HG03097 (cell line): Measurements from ENCODE around the gene CFAP251.
"Not testable (repeated sequence)": the region's sequence is repeated elsewhere in the genome, so short reads cannot be mapped to it uniquely, and the experiment has no call there.

Experiments
- ATAC-seq: cut with Tn5 transposase; IDR thresholded peaks from one replicate; pipeline ENCODE4 v1.9.1; 2021; ENCODE audit not compliant: unreplicated experiment, low FRiP score

Gene CFAP251

DNA sequence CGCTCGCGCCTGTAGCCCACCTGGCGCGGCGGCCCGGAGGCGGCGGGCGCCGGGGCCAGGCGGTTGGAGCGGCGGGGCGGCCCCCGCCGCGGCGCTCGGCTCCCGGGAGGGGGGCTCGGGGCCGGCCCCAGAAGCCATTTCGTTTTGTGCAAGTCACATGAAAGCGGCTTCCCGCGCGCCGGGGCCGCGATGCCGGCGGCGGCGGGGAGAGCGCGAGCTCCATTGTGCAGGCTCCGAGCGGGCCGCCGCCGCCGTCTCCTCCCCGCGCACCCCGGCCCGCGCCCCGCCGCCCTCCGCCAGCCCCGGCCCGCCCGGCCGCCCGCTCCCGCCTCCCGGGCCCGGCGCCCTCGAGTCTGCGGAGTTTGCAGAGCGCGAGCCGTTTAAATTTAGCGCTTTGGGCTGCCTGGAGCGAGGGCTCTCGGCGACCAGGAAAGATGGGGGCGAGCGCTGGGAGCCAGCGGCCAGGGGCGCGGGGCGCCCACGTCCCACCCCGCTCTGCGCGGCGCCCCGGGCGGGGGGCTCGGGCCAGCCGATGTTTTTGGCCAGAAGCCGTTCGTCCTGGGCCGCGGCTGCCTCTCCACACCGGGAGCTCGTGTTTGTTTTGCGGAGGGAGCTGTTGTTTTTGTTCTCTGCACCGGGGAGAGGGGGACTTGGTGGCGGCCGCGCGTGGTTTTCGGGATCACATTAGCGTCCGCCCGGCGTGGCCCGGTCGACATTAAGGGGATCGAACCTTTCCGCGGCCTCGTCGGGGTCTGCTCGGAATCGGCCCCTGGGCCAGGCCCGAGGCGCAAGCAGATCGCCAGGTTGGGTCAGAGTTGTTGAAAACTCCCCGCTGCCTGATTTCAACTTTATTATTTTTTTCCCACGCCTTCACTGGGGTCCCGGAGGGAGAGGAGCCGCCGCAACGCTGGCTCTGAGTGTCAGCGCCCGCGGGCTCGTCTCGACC, 104.3 kb downstream of the CFAP251 start:
- ATAC-seq, result no peak

DNA sequence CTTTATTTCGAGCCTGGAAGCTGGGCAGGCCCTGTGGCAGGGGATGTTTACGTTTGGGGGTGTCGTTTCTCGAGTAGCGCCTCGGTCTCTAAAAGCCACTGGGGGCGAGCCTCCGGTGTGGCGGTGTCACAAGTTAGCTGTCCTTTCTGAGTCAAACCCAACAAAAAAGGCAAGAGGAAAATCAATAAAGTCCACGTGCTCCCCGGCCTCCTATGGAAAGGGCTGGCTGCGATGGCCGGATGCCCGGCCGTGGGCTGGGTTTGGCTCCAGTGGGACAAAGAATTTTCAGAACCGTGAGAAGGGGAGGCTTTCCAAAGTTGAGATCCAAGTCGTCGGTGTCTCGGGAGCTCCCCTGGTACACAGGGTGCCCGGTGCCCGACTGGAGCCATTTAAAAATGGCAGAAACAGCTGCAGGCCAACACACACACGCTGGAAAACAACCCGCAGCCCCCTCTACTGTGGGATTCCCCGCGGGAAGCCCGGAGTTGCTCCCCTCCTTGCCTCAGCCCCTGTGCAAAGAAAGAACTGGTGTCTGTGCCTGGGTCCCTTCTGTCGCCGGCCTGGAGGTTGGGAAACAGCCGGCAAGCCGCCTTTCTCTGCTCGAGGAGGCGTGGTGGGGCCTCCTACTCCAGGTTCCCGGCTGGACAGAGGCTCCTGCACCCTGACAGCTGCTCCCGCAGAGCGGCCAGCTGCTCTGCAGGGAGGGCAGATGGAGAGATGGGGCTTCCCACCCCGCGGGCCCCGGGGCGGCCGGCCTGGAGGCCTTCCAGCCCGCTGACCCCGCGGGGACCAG, 105.1 kb downstream of the CFAP251 start:
- no peak for ATAC-seq

DNA sequence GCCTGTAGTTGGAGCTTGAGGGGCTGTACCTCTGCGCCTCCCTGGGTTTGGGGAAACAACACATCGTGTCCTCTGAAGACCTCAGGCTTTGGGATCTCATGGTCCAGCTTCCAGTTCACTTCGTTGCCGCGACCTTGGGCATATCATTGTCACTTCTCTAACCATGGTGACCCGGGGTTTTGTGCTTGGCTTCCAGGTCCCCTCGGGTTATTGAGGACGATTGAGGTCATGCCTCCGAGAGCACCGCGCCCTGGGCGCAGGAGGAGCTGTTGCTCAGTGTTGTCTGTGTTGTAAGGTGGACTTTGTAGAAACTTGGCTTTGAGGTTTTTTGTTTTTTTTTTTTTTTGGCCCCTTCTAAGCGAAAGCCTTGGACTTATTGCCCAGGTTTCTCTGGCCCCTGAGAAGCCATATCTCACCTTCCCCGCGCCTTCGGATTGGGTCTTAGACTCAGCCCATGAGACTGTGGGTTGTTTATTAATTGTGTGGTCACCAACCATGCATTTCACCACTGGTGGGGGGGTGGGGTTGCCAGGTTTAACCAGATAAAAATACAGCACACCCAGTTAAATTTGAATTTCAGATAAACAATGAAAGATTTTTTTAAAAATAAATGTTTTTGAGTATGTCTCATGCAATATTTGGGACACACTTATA, 105.9 kb downstream of the CFAP251 start:
- no peak for ATAC-seq

DNA sequence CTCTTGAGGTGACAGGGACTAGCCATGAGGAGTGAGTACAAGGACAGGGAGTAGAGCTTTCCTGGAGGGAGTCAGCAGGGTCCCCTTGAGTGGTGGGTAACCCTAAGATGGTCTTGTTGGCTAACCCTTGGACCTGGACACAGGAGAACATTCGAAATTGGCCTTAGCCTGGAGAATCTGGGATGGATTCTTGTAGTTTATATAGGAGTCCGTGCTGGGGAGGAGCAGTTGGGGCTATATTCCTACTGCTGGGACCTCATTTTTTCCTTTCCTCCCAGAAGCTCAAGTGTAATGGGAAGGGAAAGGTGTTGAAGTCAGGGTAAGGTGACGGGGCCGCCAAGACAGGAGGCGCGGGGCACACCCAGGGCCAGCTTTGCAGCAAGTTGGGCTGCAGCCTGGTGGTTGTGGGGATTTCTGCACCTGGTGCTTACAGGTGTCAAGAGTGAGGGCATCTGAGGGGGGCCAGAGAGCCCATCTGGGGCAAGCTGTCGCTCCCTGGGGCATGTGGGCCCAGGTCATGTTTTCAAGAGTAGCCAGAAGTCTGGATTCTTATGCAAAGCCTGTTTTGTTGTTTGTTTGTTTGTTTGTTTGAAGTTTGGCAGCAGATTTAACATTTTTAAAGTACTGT, 108.4 kb downstream of the CFAP251 start:
- ATAC-seq, result no peak

GRCh38 chr12:122028165-122028904, 109.9 kb downstream of the CFAP251 start:
- ATAC-seq, result no peak

DNA sequence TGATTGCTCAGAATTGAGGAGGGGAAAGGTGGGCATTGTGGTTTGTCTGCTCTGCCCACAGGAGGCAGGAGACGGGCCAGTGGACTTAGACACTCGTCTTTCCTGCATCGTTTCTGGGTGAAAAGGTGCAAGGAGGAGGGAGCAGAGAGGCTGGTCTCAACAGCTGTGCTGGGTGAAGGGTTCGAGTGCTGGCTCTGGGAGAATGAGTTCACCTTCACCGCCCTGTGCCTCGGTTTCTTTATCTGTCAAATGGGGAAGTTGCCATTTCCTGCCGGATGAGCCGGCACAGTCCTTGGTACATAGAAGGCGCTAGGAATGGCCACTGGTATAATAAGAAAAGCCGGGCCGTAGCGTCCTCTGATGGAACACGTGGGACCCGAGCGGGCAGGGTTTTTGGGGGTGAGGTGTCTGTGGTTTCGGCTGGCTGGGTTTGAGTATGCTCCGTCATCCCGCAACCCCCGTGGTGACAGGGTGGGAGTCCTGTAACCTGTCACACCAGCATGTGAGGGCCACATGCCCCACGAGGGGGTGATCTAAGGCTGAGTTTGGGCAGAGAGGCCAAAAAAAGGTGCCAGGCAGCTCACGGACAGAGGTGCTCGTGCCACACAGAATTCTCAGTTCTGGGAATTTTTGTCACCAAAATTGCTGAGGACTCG, 110.6 kb downstream of the CFAP251 start:
- no peak for ATAC-seq

DNA sequence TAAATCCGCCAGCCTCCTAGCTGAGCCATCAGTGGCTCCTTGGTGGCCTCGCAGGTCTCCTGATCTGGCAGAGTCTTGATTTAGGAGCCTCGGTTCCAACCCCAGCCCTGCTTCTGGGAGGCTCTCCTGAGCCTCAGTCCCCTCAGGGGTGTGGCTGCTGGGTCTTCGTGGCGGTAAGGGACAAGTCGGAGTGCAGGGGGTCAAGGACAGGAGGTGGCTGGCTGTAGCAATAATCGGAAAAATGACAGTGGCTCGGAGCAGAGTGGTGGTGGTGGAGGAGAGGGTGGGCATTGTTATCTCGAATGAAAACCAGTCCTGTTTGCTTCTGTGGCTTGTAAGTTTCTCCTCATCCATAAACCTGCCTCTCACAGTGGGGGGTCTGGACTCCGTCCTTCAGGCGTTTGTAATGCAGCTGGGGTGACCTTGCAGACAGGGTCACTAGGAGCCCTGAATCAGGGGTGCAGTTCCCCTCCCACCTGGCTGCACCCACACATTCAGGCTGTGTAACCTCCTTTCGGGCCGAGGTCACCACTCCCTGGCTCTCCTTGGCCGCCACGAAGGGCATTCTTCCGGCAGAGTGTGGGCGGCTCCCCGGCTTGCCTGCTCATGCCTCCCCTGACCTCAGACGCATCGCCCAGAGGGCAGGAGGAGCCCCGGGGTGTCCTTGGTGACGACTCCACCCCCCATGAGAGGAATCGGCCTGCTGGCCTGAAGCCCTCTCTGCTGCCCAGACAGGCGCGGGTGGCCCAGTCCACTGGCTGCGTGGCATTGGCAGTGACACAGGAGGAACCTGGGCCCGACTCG, 111.4 kb downstream of the CFAP251 start:
- no peak for ATAC-seq

DNA sequence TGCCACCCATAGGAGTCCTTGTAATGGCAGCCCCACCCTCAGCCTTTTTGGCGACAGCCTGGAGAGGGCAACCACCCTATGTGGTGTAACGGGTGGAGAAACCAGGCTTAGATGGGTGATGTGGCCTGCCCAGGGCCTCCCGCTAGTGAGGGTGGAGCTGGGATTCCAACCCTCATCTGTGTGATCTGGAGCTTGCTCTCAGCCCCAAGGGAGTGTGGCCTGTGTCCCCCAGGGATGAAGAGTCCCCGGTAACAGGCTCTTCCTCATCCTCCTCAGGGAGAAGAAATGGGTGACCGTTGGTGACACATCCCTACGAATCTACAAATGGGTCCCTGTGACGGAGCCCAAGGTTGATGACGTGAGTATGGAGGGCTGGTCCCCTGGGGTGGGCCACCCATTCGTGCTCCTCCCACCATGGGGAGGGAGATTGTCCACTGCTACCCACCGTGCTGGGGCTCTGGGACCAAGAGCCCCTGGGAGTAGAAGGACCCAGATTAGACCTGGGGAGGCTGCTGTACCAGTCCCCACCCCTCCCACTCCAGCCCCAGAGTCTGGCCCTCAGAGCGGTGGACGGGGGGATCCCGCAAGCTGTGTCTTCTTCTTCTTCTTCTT, 112.1 kb downstream of the CFAP251 start:
- no peak for ATAC-seq

DNA sequence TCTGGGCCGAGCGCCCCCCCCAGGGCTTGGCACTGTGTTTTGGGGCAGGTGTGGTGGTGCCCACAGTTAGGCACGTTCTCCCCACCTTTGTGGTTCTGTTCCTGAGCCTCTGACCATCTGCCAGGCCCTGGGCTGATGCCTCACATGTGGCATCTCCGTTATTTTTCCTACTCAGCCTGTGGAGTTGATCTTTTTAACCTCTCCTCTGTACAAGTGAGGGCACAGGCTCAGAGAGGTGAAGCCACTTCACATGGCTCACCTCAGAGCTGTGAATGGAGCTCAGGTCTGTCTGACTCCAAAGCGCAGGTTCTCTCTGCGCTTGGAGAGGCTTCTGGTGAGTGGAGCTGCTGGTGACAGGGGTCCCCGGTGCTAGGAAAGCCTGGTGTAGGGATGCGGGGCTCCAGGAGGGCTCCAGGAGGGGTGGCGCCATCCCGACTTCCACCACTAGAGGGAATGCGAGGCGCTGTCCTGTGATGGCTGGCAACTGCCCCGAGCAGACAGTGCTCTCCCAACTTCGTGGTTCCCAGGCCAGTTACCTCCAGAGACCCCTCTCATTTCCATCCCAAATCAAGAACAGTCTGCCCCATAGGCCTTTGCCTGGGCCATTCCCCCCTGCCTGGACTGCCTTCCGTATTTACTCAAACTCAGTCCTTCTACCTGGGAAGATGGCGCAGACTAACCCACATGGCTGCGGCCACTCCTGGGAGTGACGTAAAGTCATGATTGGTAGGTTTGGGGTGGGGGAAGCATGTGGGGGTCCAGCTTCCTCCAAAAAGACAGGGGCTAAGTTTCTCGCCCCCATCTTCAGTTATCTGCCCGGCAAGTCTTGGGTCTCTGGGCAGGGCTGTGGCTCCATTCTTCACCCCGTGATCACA, 113.2 kb downstream of the CFAP251 start:
- ATAC-seq, result no peak

GRCh38 chr12:122032580-122032979, 114.2 kb downstream of the CFAP251 start:
- ATAC-seq, result no peak

DNA sequence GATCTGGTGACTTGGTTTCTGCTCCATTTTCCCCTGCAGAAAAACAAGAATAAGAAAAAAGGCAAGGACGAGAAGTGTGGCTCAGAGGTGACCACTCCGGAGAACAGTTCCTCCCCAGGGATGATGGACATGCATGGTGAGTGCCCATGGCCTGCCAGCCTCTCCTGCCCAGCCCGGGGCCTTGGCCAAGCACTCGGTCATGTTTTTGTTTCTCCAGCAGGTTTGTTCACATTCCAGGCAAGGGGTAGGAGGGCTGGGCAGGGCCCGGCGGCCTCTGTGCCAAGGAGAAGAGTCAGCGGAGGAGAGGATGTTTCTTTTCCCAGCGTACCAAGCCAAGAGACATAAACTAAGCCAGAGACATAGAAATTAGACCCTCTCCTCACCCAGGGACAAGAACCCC, 116.9 kb downstream of the CFAP251 start:
- no peak for ATAC-seq

GRCh38 chr12:122036153-122036552, 117.8 kb downstream of the CFAP251 start:
- no peak for ATAC-seq

DNA sequence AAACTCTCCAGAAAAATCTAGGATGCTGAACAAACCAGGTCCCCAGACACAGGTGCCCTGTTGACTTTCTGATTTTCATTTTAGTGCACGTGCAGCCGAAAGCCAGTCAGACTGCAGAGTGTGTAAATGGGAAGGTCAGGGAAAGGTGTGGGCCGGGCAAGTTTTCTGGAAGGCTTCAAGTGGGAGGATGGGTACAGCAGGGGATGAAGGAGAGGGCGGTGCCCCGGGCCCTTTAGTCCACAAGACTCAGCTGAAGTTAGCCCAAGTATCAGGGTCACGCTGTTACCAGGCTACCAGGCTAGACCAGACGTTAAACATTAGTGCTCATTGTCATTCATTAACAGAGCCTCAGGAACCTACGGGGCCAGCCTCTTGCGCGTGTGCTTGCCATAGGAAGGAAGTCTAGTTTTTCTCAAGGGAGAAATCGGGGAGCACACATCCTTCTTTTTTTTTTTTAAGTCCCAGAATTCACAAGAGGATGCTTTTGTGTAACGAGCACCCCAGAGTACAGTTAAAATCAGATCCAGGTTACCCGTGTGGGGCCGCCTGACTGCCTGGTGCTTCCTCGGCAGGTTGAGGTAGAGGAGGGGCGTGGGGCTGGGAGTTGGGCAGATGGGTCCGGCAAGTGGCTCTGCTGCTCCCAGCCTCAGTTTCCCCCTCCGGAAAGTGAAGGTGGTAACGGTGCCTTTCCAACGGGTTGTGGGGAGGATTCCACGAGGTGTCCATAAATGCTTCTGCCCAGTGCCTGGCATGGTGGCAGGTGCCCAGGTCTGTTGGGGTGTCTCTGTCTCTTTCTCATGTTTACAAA, 122.4 kb downstream of the CFAP251 start:
- ATAC-seq, result no peak

GRCh38 chr12:122041458-122041857, 123.1 kb downstream of the CFAP251 start:
- not testable (repeated sequence) for ATAC-seq

- ATAC-seq, result no peak
Measured at GRCh38 chr12:122042910-122043309, 124.5 kb downstream of the CFAP251 start.

- ATAC-seq, result no peak
Measured at GRCh38 chr12:122043476-122043875, 125.1 kb downstream of the CFAP251 start.
